HL-60 (cell line): ENCODE measurements around the gene MPV17L2.
"Not testable (repeated sequence)": the region's sequence is repeated elsewhere in the genome, so short reads cannot be mapped to it uniquely, and the experiment has no call there.

Experiments used
- DNase-seq, 2 experiments: peaks; one replicate each; pipeline ENCODE4 v3.0.0-alpha.2; 2010 to 2020; ENCODE audit warnings: low read depth in 1 of 2, low spot score in 1 of 2
- H3K27ac ChIP-seq: fragments of 250-450 bp; sonication (Bioruptor Pico); replicated peaks from 2 replicates; pipeline ENCODE4 v1.5.1; 2020; ENCODE audit warnings: mild to moderate bottlenecking, moderate library complexity
- H3K27me3 ChIP-seq: fragments of 250-450 bp; sonication (Bioruptor Pico); 2 replicates; pipeline ENCODE4 v1.5.1; 2021; ENCODE audit warnings: mild to moderate bottlenecking, moderate library complexity; ENCODE audit not compliant: insufficient read depth, poor library complexity, severe bottlenecking
- H3K4me3 ChIP-seq: replicated peaks from 2 replicates; pipeline ENCODE4 v1.5.1; 2011; ENCODE audit warnings: mild to moderate bottlenecking, control low read depth, low read length; ENCODE audit not compliant: insufficient read depth
- CTCF ChIP-seq: IDR thresholded peaks from one replicate; pipeline ENCODE4 v1.5.1; 2011; ENCODE audit warnings: low read length, control low read depth, inconsistent platforms; ENCODE audit not compliant: insufficient read depth
- GABPA ChIP-seq: IDR thresholded peaks from 2 replicates; pipeline ENCODE4 v1.6.1; 2012; ENCODE audit warnings: low read depth
- POLR2AphosphoS5 ChIP-seq: IDR thresholded peaks from 2 replicates; pipeline ENCODE4 v1.6.1; 2012; ENCODE audit warnings: low read depth
- REST ChIP-seq: IDR thresholded peaks from 2 replicates; pipeline ENCODE4 v1.6.1; 2012; ENCODE audit warnings: low read depth; ENCODE audit not compliant: insufficient replicate concordance
- SPI1 ChIP-seq: IDR thresholded peaks from 2 replicates; pipeline ENCODE4 v1.6.1; 2012; ENCODE audit warnings: low read depth, mild to moderate bottlenecking, borderline replicate concordance

Gene MPV17L2

GRCh38 chr19:18158467-18158866 is 34.6 kb upstream of the MPV17L2 start:
- TF ChIP-seq POLR2AphosphoS5, result no peak
- no peak for TF ChIP-seq CTCF
- TF ChIP-seq SPI1, result no peak
- no peak for TF ChIP-seq GABPA
- no peak for TF ChIP-seq REST
- DNase-seq, result no peak
- Histone ChIP-seq H3K27me3 (no peaks in the 10 kb centered on the region), H3K4me3 (no peak overlapping the region), H3K27ac (no peak overlapping the region)

GRCh38 chr19:18159059-18159616 is 33.9 kb upstream of the MPV17L2 start:
- H3K27me3 ChIP-seq, DNase-seq, H3K27ac ChIP-seq, H3K4me3 ChIP-seq: not testable (repeated sequence)

GRCh38 chr19:18159810-18160209 is 33.2 kb upstream of the MPV17L2 start:
- TF ChIP-seq REST (no peak), CTCF (no peak)
- H3K27me3 ChIP-seq, result no peaks in the 10 kb centered on the region

GRCh38 chr19:18160493-18160970 is 32.5 kb upstream of the MPV17L2 start:
- no peaks in the 10 kb centered on the region for H3K27me3 ChIP-seq
- no peak overlapping the region for H3K27ac ChIP-seq
- no peak for DNase-seq
- peak overlapping the region; percentile 17; the same call in 1 of the 2 replicates for H3K4me3 ChIP-seq
- TF ChIP-seq SPI1 (no peak), CTCF (no peak), POLR2AphosphoS5 (no peak), GABPA (no peak), REST (no peak)

More at GRCh38 chr19:18159810-18160209, 33.2 kb upstream of the MPV17L2 start:
- Histone ChIP-seq H3K4me3 (no peak overlapping the region), H3K27ac (no peak overlapping the region)
- no peak for DNase-seq
